Lung (tissue), 12 donors: Measurements from ENCODE around the gene STOML1. TPM values are rescaled to one million over a fixed set of nuclear protein-coding genes. Genes with fewer than 3 reads are reported as not detected.

Source experiments
- ATAC-seq: fragments of 200-7000 bp; cut with Tn5 transposase; one replicate; pipeline ENCODE4 v1.9.1; 2020; ENCODE audit warnings: moderate number of reproducible peaks; ENCODE audit not compliant: insufficient read depth, low FRiP score
- DNase-seq, 3 donors: peaks; one replicate each; pipeline ENCODE4 v3.0.0-alpha.2; 2013 to 2017
- H3K27ac ChIP-seq, 2 donors: one replicate each; pipeline ENCODE4 v1.5.1; 2013; ENCODE audit warnings: mild to moderate bottlenecking in 2 of 2, moderate library complexity in 2 of 2, control low read depth in 1 of 2, inconsistent platforms in 1 of 2, low read depth in 1 of 2, low read length in 1 of 2
- H3K27me3 ChIP-seq, 3 donors: one replicate each; pipeline ENCODE4 v1.5.1; 2013; ENCODE audit warnings: low read length in 2 of 3; ENCODE audit not compliant: control insufficient read depth in 3 of 3, insufficient read depth in 3 of 3
- H3K36me3 ChIP-seq, 4 donors: one replicate each; pipeline ENCODE4 v1.5.1; 2013; ENCODE audit warnings: low read length in 4 of 4, mild to moderate bottlenecking in 1 of 4, moderate library complexity in 1 of 4; ENCODE audit not compliant: control insufficient read depth in 4 of 4, insufficient read depth in 4 of 4
- H3K4me1 ChIP-seq, 5 donors: one replicate each; pipeline ENCODE4 v1.5.1; 2013; ENCODE audit warnings: low read length in 5 of 5, mild to moderate bottlenecking in 2 of 5, moderate library complexity in 1 of 5; ENCODE audit not compliant: control insufficient read depth in 5 of 5, insufficient read depth in 5 of 5
- H3K4me3 ChIP-seq: one replicate; pipeline ENCODE4 v1.5.1; 2013; ENCODE audit warnings: mild to moderate bottlenecking, control low read depth, moderate library complexity
- H3K9ac ChIP-seq, 2 donors: one replicate each; pipeline ENCODE4 v1.5.1; 2013; ENCODE audit warnings: low read length in 2 of 2, control low read depth in 1 of 2; ENCODE audit not compliant: insufficient read depth in 1 of 2
- H3K9me3 ChIP-seq, 4 donors: one replicate each; pipeline ENCODE4 v1.5.1; 2013; ENCODE audit warnings: low read length in 3 of 4, mild to moderate bottlenecking in 1 of 4, moderate library complexity in 1 of 4; ENCODE audit not compliant: control insufficient read depth in 4 of 4, insufficient read depth in 3 of 4
- WGBS, 2 donors: extraction: QIAGEN DNeasy Blood & Tissue Kit; methylation state at CpG; one replicate each; pipeline ENCODE4 v1.1.7; 2013; 5-methylcytosine and 5-hydroxymethylcytosine counted together
- polyA plus RNA-seq, 2 donors: library from polyadenylated mRNA; stranded (reverse); fragments of 200-250 nt; gene quantifications; one replicate each; pipeline ENCODE4 v1.2.1, GENCODE V29; 2013
- total RNA-seq, 2 donors: library from RNA; depleted of rRNA in 1 of 2; stranded (reverse); fragments of >200 nt in 1 of 2; gene quantifications; one replicate each; pipeline ENCODE4 v1.2.1, GENCODE V29; 2014 to 2021
- TF ChIP-seq, protein P1 (sequence below): IDR thresholded peaks from 2 replicates; pipeline ENCODE4 v1.5.1; 2012; ENCODE audit warnings: mild to moderate bottlenecking; ENCODE audit errors: control extremely low read depth, extremely low read depth
- donor health status: control.
- donor health status: control.
- donor health status: Bipolar disorder and iron deficiency.
- donor health status: healthy.
- donor health status: DM: yes; HTN: yes; CAD: no.

Gene STOML1
- total and polyA plus RNA-seq, 4 donors, result 10.3 to 35.4 (median 26.9) TPM

DNA sequence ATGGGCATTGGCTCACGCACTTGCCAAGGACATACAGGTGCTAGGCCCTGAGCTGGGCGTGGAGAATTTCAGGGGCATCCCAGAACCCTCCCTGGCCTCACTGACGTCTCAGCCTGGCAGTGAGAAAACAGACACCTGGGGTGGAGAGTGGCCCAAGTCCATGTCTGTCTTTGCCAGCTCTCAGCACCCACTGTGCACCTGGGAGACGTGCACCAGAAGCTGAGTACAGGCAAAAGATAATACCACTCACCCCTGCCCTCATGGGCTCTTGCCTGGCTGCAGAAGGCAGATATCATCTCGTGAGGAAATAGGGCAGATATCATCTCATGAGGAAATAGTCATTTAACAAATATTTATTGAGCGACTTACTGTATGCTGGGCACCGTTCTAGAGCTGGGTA lies 57.8 kb downstream of the STOML1 start:
- no peaks in the 10 kb centered on the region for H3K9me3 ChIP-seq
- no peak for DNase-seq
- TF ChIP-seq, protein P1, sequence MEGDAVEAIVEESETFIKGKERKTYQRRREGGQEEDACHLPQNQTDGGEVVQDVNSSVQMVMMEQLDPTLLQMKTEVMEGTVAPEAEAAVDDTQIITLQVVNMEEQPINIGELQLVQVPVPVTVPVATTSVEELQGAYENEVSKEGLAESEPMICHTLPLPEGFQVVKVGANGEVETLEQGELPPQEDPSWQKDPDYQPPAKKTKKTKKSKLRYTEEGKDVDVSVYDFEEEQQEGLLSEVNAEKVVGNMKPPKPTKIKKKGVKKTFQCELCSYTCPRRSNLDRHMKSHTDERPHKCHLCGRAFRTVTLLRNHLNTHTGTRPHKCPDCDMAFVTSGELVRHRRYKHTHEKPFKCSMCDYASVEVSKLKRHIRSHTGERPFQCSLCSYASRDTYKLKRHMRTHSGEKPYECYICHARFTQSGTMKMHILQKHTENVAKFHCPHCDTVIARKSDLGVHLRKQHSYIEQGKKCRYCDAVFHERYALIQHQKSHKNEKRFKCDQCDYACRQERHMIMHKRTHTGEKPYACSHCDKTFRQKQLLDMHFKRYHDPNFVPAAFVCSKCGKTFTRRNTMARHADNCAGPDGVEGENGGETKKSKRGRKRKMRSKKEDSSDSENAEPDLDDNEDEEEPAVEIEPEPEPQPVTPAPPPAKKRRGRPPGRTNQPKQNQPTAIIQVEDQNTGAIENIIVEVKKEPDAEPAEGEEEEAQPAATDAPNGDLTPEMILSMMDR, result no peak
- H3K27me3 ChIP-seq, result no peaks in the 10 kb centered on the region
- WGBS, 2 donors, result 59 to 66% methylated on average over 7 of the region's 7 CpGs
- H3K4me1 ChIP-seq, result peaks cover 0 to 40% (median 18%) of the 10 kb centered on the region in 5 donors
- no peak overlapping the region for H3K9ac ChIP-seq
- ATAC-seq, result no peak
- peaks cover 0 to 19% (median 2%) of the 10 kb centered on the region in 4 donors for H3K36me3 ChIP-seq
- H3K4me3 ChIP-seq, result no peak overlapping the region
- no peak overlapping the region for H3K27ac ChIP-seq

DNA sequence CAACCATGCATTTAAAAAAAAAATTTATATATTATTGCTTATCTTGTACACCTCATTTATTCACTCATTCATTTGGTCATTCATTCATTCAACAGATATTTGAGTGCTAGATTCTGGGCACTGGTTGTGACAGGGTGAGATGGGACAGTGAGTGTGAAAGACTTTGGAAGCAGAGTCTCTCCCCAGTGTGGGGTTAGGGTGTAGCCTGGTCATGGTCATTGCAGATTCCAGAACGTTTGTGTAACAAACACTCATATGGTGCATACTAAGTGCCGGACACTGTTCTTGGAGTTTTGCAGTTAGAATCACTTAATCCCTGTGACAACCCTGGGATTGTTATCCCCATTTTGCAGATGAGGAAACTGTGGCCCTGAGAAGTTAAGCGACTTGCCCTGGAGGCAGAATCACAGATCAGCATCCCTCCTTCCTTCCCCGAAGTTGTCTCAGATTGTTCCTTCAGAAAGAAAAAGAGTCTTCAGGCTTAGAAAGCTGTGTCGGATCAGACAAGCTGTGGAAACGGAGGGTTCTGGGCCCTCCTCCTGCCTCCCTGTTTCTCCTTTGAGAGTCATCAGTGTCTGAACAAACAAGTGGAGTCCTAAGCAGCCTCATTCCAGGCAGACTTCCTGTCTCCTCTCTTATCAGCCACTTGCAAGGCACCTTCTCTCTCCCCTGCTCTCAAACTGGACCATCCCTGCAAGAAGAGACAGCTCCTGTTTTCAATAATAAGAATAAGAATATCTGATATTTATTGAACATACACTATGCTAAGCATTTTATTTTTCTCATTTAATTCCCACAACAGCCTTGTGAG lies 59.5 kb downstream of the STOML1 start:
- 55 to 74% methylated on average over 6 of the region's 6 CpGs for WGBS, 2 donors
- H3K9me3 ChIP-seq, result no peaks in the 10 kb centered on the region
- DNase-seq (peak in 1 of 3 donors; percentile 1), ATAC-seq (no peak)
- no peak overlapping the region for H3K27ac ChIP-seq
- no peaks in the 10 kb centered on the region for H3K27me3 ChIP-seq
- peaks cover 0 to 24% (median 2%) of the 10 kb centered on the region in 4 donors for H3K36me3 ChIP-seq
- H3K9ac ChIP-seq, result no peak overlapping the region
- TF ChIP-seq, protein P1, result no peak
- H3K4me1 ChIP-seq, result peaks cover 0 to 51% (median 20%) of the 10 kb centered on the region in 5 donors
- no peak overlapping the region for H3K4me3 ChIP-seq

- peaks cover 0 to 24% (median 2%) of the 10 kb centered on the region in 4 donors for H3K36me3 ChIP-seq
- no peak overlapping the region for H3K4me3 ChIP-seq
- H3K27ac ChIP-seq, result no peak overlapping the region
- no peaks in the 10 kb centered on the region for H3K9me3 ChIP-seq
- WGBS, 2 donors, result 48 to 64% methylated on average over 2 of the region's 2 CpGs
- peak in 1 of 3 donors; percentile 9 for DNase-seq
- no peak for ATAC-seq
- no peak overlapping the region for H3K9ac ChIP-seq
- TF ChIP-seq, protein P1, result no peak
- H3K4me1 ChIP-seq, result peaks cover 0 to 43% (median 16%) of the 10 kb centered on the region in 5 donors
- no peaks in the 10 kb centered on the region for H3K27me3 ChIP-seq
Observed at GRCh38 chr15:73931441-73931840, 60.7 kb downstream of the STOML1 start.
